Mesendoderm (in vitro differentiated cells): Measurements from ENCODE around the gene STPG2.

Experiments
- DNase-seq: peaks from one replicate; pipeline ENCODE4 v3.0.0; 2013
- H2AK5ac ChIP-seq: 2 replicates; pipeline ENCODE4 v1.6.1; 2013; ENCODE audit warnings: low read length, inconsistent platforms
- H2BK120ac ChIP-seq: 2 replicates; pipeline ENCODE4 v1.6.1; 2013; ENCODE audit warnings: low read depth, mild to moderate bottlenecking, low read length, moderate library complexity, mixed read lengths
- H2BK15ac ChIP-seq: replicated peaks from 2 replicates; pipeline ENCODE4 v1.6.1; 2013; ENCODE audit warnings: low read depth, mild to moderate bottlenecking, moderate library complexity
- H2BK5ac ChIP-seq: 2 replicates; pipeline ENCODE4 v1.6.1; 2013; ENCODE audit warnings: low read length, inconsistent platforms
- H3K18ac ChIP-seq: 2 replicates; pipeline ENCODE4 v1.6.1; 2013; ENCODE audit warnings: mild to moderate bottlenecking, low read length, mixed read lengths
- H3K23ac ChIP-seq: one replicate; pipeline ENCODE4 v1.6.1; 2013; ENCODE audit warnings: low read length
- H3K27ac ChIP-seq: 2 replicates; pipeline ENCODE4 v1.5.1; 2013; ENCODE audit warnings: low read depth, mild to moderate bottlenecking, inconsistent platforms, low read length, moderate library complexity
- H3K27me3 ChIP-seq: 2 replicates; pipeline ENCODE4 v1.6.1; 2013; ENCODE audit warnings: low read length, control low read depth, mild to moderate bottlenecking, inconsistent platforms; ENCODE audit not compliant: insufficient read depth, poor library complexity
- H3K36me3 ChIP-seq: 2 replicates; pipeline ENCODE4 v1.6.1; 2013; ENCODE audit warnings: low read length, inconsistent platforms; ENCODE audit not compliant: control insufficient read depth, insufficient read depth
- H3K4ac ChIP-seq: one replicate; pipeline ENCODE4 v1.6.1; 2013; ENCODE audit warnings: low read depth, mild to moderate bottlenecking, low read length, moderate library complexity
- H3K4me1 ChIP-seq: 2 replicates; pipeline ENCODE4 v1.6.1; 2013; ENCODE audit warnings: low read depth, low read length, inconsistent platforms; ENCODE audit not compliant: control insufficient read depth
- H3K4me2 ChIP-seq: 2 replicates; pipeline ENCODE4 v1.6.1; 2013; ENCODE audit warnings: low read length
- H3K4me3 ChIP-seq: 2 replicates; pipeline ENCODE4 v1.5.1; 2013; ENCODE audit warnings: mild to moderate bottlenecking, low read length
- H3K56ac ChIP-seq: one replicate; pipeline ENCODE4 v1.6.1; 2013; ENCODE audit warnings: low read length
- H3K79me1 ChIP-seq: 2 replicates; pipeline ENCODE4 v1.6.1; 2013; ENCODE audit warnings: low read length, inconsistent platforms
- H3K79me2 ChIP-seq: 2 replicates; pipeline ENCODE4 v1.6.1; 2013; ENCODE audit warnings: mild to moderate bottlenecking, low read length; ENCODE audit not compliant: control insufficient read depth, insufficient read depth
- H3K9ac ChIP-seq: 2 replicates; pipeline ENCODE4 v1.6.1; 2013; ENCODE audit warnings: low read length, inconsistent platforms
- H4K5ac ChIP-seq: one replicate; pipeline ENCODE4 v1.6.1; 2013; ENCODE audit warnings: low read length
- H4K8ac ChIP-seq: one replicate; pipeline ENCODE4 v1.6.1; 2013; ENCODE audit warnings: low read depth, mild to moderate bottlenecking, control low read depth, low read length, moderate library complexity
- WGBS: extraction: QIAGEN DNeasy Blood & Tissue Kit; methylation state at CpG from one replicate; pipeline ENCODE4 v1.1.7; 2013; ENCODE audit warnings: low lambda C conversion rate, missing lambda C conversion rate; ENCODE audit not compliant: insufficient coverage; ENCODE audit errors: extremely low coverage; 5-methylcytosine and 5-hydroxymethylcytosine counted together

The STPG2 gene

DNA sequence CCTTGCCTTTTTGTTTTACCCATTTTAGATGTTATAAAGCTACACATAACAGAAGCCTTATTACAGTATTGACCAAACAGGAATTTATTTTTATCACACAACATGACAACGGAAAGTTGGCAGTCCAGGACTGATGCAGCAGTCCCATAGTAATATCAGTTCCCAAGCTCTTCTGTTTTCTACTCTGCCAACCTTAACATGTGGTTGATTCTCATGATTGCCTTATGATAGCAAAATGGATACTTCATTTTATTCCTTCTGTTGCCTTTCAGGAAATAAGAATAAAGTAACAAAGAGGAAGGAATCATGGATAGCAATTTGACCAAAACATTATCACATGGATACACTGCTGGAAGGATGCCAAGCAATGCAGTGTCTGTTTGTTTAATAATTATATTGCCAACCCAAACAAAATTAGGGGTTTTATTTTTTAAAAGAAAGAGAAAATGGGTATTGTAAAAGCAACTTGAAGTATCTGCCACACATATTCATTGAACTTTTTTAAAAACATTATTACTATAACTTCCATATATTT, 275.7 kb downstream of the STPG2 start:
- no peaks in the 10 kb centered on the region for H3K27me3 ChIP-seq
- no peak overlapping the region for H2BK120ac ChIP-seq
- WGBS, result no CpG with 5 or more reads among the region's 1 CpG
- H3K4me1 ChIP-seq, result no peaks in the 10 kb centered on the region
- no peak overlapping the region for H4K5ac ChIP-seq
- no peaks in the 10 kb centered on the region for H3K79me1 ChIP-seq
- no peak overlapping the region for H3K23ac ChIP-seq
- DNase-seq, result no peak
- H3K27ac ChIP-seq, result no peak overlapping the region
- no peak overlapping the region for H2BK5ac ChIP-seq
- no peaks in the 10 kb centered on the region for H3K36me3 ChIP-seq
- no peak overlapping the region for H3K9ac ChIP-seq
- no peak overlapping the region for H2BK15ac ChIP-seq
- H4K8ac ChIP-seq, result no peak overlapping the region
- H3K4me3 ChIP-seq, result no peak overlapping the region
- H3K4ac ChIP-seq, result no peak overlapping the region
- H3K18ac ChIP-seq, result no peak overlapping the region
- H3K56ac ChIP-seq, result no peak overlapping the region
- H3K79me2 ChIP-seq, result no peaks in the 10 kb centered on the region
- no peak overlapping the region for H2AK5ac ChIP-seq
- no peak overlapping the region for H3K4me2 ChIP-seq

GRCh38 chr4:97866821-97867556, 276.3 kb downstream of the STPG2 start:
- Histone ChIP-seq H3K4me3 (no peak overlapping the region), H3K36me3 (no peaks in the 10 kb centered on the region), H3K27me3 (no peaks in the 10 kb centered on the region), H4K5ac (no peak overlapping the region), H2AK5ac (no peak overlapping the region), H3K4ac (no peak overlapping the region), H3K56ac (no peak overlapping the region), H3K4me2 (no peak overlapping the region), H2BK15ac (no peak overlapping the region), H4K8ac (no peak overlapping the region), H3K9ac (no peak overlapping the region), H3K79me2 (no peaks in the 10 kb centered on the region), H2BK120ac (no peak overlapping the region), H2BK5ac (no peak overlapping the region), H3K4me1 (no peaks in the 10 kb centered on the region), H3K23ac (no peak overlapping the region), H3K27ac (no peak overlapping the region), H3K79me1 (no peaks in the 10 kb centered on the region), H3K18ac (no peak overlapping the region)
- no peak for DNase-seq

GRCh38 chr4:97851115-97851514, 292.2 kb downstream of the STPG2 start:
- DNase-seq, result no peak
- Histone ChIP-seq H3K56ac (no peak overlapping the region), H3K23ac (no peak overlapping the region), H3K18ac (no peak overlapping the region), H3K9ac (no peak overlapping the region), H4K8ac (no peak overlapping the region), H2BK15ac (no peak overlapping the region), H3K79me2 (no peaks in the 10 kb centered on the region), H4K5ac (no peak overlapping the region), H3K27ac (no peak overlapping the region), H2BK120ac (no peak overlapping the region), H3K4me1 (no peaks in the 10 kb centered on the region), H2BK5ac (no peak overlapping the region), H3K4ac (no peak overlapping the region), H3K27me3 (no peaks in the 10 kb centered on the region), H3K36me3 (no peaks in the 10 kb centered on the region), H3K79me1 (no peaks in the 10 kb centered on the region), H2AK5ac (no peak overlapping the region), H3K4me3 (no peak overlapping the region), H3K4me2 (no peak overlapping the region)
- no CpG with 5 or more reads among the region's 1 CpG for WGBS

GRCh38 chr4:97845758-97846157, 297.5 kb downstream of the STPG2 start:
- H3K4me2 ChIP-seq, result no peak overlapping the region
- no peaks in the 10 kb centered on the region for H3K79me1 ChIP-seq
- H3K18ac ChIP-seq, result no peak overlapping the region
- no peak overlapping the region for H3K9ac ChIP-seq
- no peak overlapping the region for H2AK5ac ChIP-seq
- no peak overlapping the region for H3K23ac ChIP-seq
- H3K27me3 ChIP-seq, result no peaks in the 10 kb centered on the region
- no peak overlapping the region for H2BK120ac ChIP-seq
- no peak overlapping the region for H4K8ac ChIP-seq
- H3K4me1 ChIP-seq, result no peaks in the 10 kb centered on the region
- no peaks in the 10 kb centered on the region for H3K79me2 ChIP-seq
- no peak overlapping the region for H3K56ac ChIP-seq
- H2BK5ac ChIP-seq, result no peak overlapping the region
- H3K27ac ChIP-seq, result no peak overlapping the region
- no peak overlapping the region for H3K4ac ChIP-seq
- DNase-seq, result peak; percentile 7
- H3K4me3 ChIP-seq, result no peak overlapping the region
- no peak overlapping the region for H2BK15ac ChIP-seq
- H3K36me3 ChIP-seq, result no peaks in the 10 kb centered on the region
- H4K5ac ChIP-seq, result no peak overlapping the region

DNA sequence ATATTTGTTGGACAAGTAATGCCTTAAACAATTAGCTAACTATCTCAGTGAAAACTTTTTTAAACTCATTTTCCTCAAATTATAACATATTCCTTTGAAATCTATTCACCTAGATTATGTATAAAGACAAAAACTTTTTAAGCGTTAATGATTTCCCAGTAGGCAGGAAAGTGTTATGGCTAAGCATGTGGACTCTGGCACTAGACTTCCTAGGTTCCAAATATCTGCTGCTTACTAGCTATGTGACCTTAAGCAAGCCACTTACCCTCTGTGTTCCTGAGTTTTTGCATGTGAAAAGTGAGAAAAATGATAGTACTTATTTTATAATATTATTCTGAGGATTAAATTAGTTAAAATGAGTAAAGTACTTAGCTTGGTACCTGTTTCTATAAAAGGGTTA, 301.8 kb downstream of the STPG2 start:
- no peaks in the 10 kb centered on the region for H3K79me1 ChIP-seq
- no peak overlapping the region for H2BK5ac ChIP-seq
- no peak overlapping the region for H3K18ac ChIP-seq
- no peak overlapping the region for H2AK5ac ChIP-seq
- H3K36me3 ChIP-seq, result no peaks in the 10 kb centered on the region
- H3K27ac ChIP-seq, result no peak overlapping the region
- no peak overlapping the region for H4K8ac ChIP-seq
- H2BK120ac ChIP-seq, result no peak overlapping the region
- no peak overlapping the region for H2BK15ac ChIP-seq
- H3K9ac ChIP-seq, result no peak overlapping the region
- H3K4ac ChIP-seq, result no peak overlapping the region
- H3K79me2 ChIP-seq, result no peaks in the 10 kb centered on the region
- H3K4me1 ChIP-seq, result no peaks in the 10 kb centered on the region
- no peak overlapping the region for H3K23ac ChIP-seq
- no peak overlapping the region for H4K5ac ChIP-seq
- 100% methylated on average over 1 of the region's 1 CpG for WGBS
- H3K4me3 ChIP-seq, result no peak overlapping the region
- no peak for DNase-seq
- no peak overlapping the region for H3K56ac ChIP-seq
- H3K4me2 ChIP-seq, result no peak overlapping the region
- no peaks in the 10 kb centered on the region for H3K27me3 ChIP-seq

DNA sequence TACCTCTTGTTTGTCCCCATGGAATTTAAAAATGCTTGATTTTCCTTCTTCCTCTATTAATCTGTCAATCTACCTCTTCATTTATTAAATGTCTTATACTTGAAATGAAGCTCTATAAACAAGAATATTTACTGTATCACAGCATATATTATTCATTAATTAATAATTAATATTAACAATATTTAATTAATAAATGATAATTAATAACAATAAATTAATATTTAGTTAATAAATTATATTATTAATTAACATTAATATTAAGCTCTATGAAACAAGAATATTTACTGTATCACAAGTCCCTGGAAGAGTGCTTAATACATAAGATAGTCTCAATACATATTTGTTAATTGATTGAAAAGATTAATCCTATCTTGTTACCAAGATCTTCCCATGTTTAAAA, 306.6 kb downstream of the STPG2 start:
- Histone ChIP-seq H3K36me3 (no peaks in the 10 kb centered on the region), H4K8ac (no peak overlapping the region), H3K4me1 (no peaks in the 10 kb centered on the region), H2BK5ac (no peak overlapping the region), H3K27ac (no peak overlapping the region), H4K5ac (no peak overlapping the region), H3K4me2 (no peak overlapping the region), H3K56ac (no peak overlapping the region), H3K4ac (no peak overlapping the region), H3K18ac (no peak overlapping the region), H2BK15ac (no peak overlapping the region), H3K23ac (no peak overlapping the region), H3K79me2 (no peaks in the 10 kb centered on the region), H3K27me3 (no peaks in the 10 kb centered on the region), H3K79me1 (no peaks in the 10 kb centered on the region), H3K4me3 (no peak overlapping the region), H2BK120ac (no peak overlapping the region), H2AK5ac (no peak overlapping the region), H3K9ac (no peak overlapping the region)
- no peak for DNase-seq
